K562 (cell line): ENCODE measurements around the gene DBX1. TPM values are rescaled to one million over a fixed set of nuclear protein-coding genes. Genes with fewer than 3 reads are reported as not detected.

Experiments
- BACH1 ChIP-seq: fragments of 200-800 bp; sonication (Bioruptor generic); IDR thresholded peaks from 2 replicates; pipeline ENCODE4 v1.6.1; 2016; ENCODE audit warnings: missing genetic modification characterization, missing compliant biosample characterization
- CBFA2T3 ChIP-seq: fragments of 450-650 bp; IDR thresholded peaks from 2 replicates; pipeline ENCODE4 v1.6.1; 2017
- CCAR2 ChIP-seq: fragments of 200-400 bp; formaldehyde crosslinking; IDR thresholded peaks from 2 replicates; pipeline ENCODE4 v1.6.1; 2017; ENCODE audit warnings: mild to moderate bottlenecking, low read depth, low read length
- FOXJ2 ChIP-seq: fragments of 200-800 bp; sonication (Bioruptor generic); IDR thresholded peaks from 2 replicates; pipeline ENCODE4 v1.6.1; 2016; ENCODE audit warnings: missing genetic modification characterization, missing compliant biosample characterization
- HNRNPK ChIP-seq: fragments of 200-400 bp; formaldehyde crosslinking; IDR thresholded peaks from one replicate; pipeline ENCODE4 v1.6.1; 2018; ENCODE audit warnings: mild to moderate bottlenecking, low read depth, low read length; ENCODE audit not compliant: poor library complexity, severe bottlenecking
- KLF10 ChIP-seq: fragments of 250-450 bp; sonication (Bioruptor Pico); IDR thresholded peaks from 2 replicates; pipeline ENCODE4 v1.6.1; 2021; ENCODE audit warnings: matching md5 sums
- NCOR1 ChIP-seq: fragments of 450-650 bp; IDR thresholded peaks from 2 replicates; pipeline ENCODE4 v1.6.1; 2016; ENCODE audit warnings: mild to moderate bottlenecking, moderate library complexity
- NFE2 ChIP-seq: IDR thresholded peaks from 2 replicates; pipeline ENCODE4 v1.6.1; 2014; ENCODE audit warnings: antibody characterized with exemption, low read depth
- NR1H2 ChIP-seq: sonication (generic); formaldehyde crosslinking; IDR thresholded peaks from 2 replicates; pipeline ENCODE4 v1.4.0; 2020; ENCODE audit warnings: mild to moderate bottlenecking, missing genetic modification reagents
- PHF20 ChIP-seq: fragments of 450-650 bp; IDR thresholded peaks from 2 replicates; pipeline ENCODE4 v1.6.1; 2018; ENCODE audit not compliant: partially characterized antibody
- POLR2A ChIP-seq: fragments of 450-650 bp; conservative IDR thresholded peaks from 2 replicates; pipeline ENCODE4 v1.6.1; 2016
- RFX1 ChIP-seq: fragments of 450-650 bp; IDR thresholded peaks from 2 replicates; pipeline ENCODE4 v1.6.1; 2016; ENCODE audit warnings: mild to moderate bottlenecking, moderate library complexity
- SRF ChIP-seq, 2 experiments: fragments of 250-450, 450-650 bp in 1 of 2; sonication (Bioruptor Pico) in 1 of 2; sonication (generic) in 1 of 2; formaldehyde crosslinking; IDR thresholded peaks; 2 replicates each; pipeline versions ENCODE4 v1.5.0 to v1.5.1; 2020 to 2022; ENCODE audit warnings: mild to moderate bottlenecking in 1 of 2, missing genetic modification reagents in 1 of 2
- ZNF3 ChIP-seq: fragments of 250-450 bp; sonication (Bioruptor Pico); IDR thresholded peaks from 2 replicates; pipeline ENCODE4 v1.5.0; 2021; ENCODE audit warnings: mild to moderate bottlenecking, moderate library complexity
- ZNF644 ChIP-seq: fragments of 200-800 bp; sonication (Bioruptor generic); IDR thresholded peaks from 2 replicates; pipeline ENCODE4 v1.6.1; 2016; ENCODE audit warnings: low read depth, missing genetic modification characterization, missing compliant biosample characterization
- ZNF766 ChIP-seq: fragments of 200-800 bp; sonication (Bioruptor generic); conservative IDR thresholded peaks from 2 replicates; pipeline ENCODE4 v1.6.1; 2016; ENCODE audit warnings: missing genetic modification characterization, missing compliant biosample characterization
- polyA plus RNA-seq, 8 experiments: library from polyadenylated mRNA; depleted of rRNA in 4 of 8; stranded (reverse) in 5 of 8; unstranded in 3 of 8; fragments of >200 nt; fragmentation: Nextera tagmentation in 2 of 8; fragmentation: Illumina TruSeq in 1 of 8; extraction: Ambion mirVana in 2 of 8; extraction: Trizol in 1 of 8; gene quantifications; 2 replicates each; pipeline versions ENCODE4 v1.2.1 to v1.2.3, GENCODE V29; 2011 to 2014; ENCODE audit warnings: inconsistent platforms in 1 of 8, missing spikeins in 1 of 8
- total RNA-seq, 7 experiments: library from RNA; depleted of rRNA in 6 of 7; stranded (reverse); fragments of >200 nt in 6 of 7; fragmentation: Illumina TruSeq in 2 of 7; extraction: Trizol in 2 of 7; gene quantifications; 2 replicates each; pipeline versions ENCODE4 v1.2.1 to v1.2.3, GENCODE V29; 2011 to 2021; ENCODE audit warnings: low replicate concordance in 1 of 7
- TF ChIP-seq, protein P1 (sequence below): sonication (generic); formaldehyde crosslinking; IDR thresholded peaks from 2 replicates; pipeline ENCODE4 v1.8.0; 2022; ENCODE audit warnings: missing genetic modification reagents, mild to moderate bottlenecking, moderate library complexity, borderline replicate concordance
- TF ChIP-seq, protein P2 (sequence below): IDR thresholded peaks from 2 replicates; pipeline ENCODE4 v1.6.1; 2014; ENCODE audit warnings: antibody characterized with exemption
- TF ChIP-seq, protein P3 (sequence below): sonication (generic); formaldehyde crosslinking; IDR thresholded peaks from 2 replicates; pipeline ENCODE4 v1.8.0; 2023; ENCODE audit warnings: missing genetic modification reagents, mild to moderate bottlenecking, borderline replicate concordance
- TF ChIP-seq, protein P4 (sequence below): fragments of 250-450 bp; sonication (Bioruptor Pico); IDR thresholded peaks from 2 replicates; pipeline ENCODE4 v1.4.0; 2020

Gene DBX1
- total and polyA plus RNA-seq, 9 of the 15 experiments (the other 6 are each of a cell fraction or from before 2014, with no cell fraction given): not detected

DNA sequence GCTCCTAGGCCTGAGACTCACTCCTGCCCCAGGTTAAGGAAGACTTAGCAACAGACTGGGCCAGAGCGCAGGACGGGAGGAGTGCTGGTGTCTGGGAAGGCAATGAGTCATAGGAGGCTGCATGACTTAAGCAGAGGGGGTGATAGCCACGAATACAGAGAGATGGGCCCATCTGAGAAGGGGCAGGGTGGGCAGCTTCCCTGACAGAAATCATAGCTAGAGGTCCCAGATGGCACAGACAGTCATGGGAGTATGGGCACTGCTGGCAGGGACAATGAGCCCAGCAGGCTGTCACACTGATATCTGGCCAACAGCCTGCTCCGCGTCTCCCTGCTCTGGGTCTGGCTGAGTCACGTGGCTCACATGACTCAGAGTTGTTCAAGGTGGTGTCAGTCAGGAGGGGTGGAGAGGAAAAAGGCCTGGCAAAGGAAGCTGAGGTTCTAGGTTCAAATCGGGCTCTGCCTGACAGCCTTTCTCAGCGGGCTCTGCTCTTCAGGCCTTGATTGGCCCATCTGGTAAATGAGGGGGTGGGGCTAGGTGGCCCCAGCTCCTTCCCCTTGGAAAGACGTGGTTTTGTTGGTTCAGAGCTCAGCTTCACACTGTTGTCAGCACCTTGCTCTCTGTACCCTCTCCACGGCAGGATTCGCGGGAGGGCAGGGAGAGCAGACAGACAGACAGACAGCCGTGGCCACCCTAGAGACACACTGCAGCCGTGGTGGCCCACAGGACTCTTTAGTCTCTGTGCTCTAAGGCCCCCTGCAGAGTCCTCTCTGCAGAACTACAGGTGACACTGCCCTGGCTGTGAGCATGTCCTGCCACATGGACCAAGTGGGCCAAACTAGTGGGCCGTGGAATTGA, 47.8 kb downstream of the DBX1 start (continued):
- TF ChIP-seq, protein P1, sequence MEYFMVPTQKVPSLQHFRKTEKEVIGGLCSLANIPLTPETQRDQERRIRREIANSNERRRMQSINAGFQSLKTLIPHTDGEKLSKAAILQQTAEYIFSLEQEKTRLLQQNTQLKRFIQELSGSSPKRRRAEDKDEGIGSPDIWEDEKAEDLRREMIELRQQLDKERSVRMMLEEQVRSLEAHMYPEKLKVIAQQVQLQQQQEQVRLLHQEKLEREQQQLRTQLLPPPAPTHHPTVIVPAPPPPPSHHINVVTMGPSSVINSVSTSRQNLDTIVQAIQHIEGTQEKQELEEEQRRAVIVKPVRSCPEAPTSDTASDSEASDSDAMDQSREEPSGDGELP (CRISPR knock-in tag): peak; percentile 57; the same call in 1 of the 2 replicates
- TF ChIP-seq CCAR2: no peak
- 0 out of 2 replicates have a peak, but pooled peaks have one; percentile 30 for TF ChIP-seq NCOR1
- TF ChIP-seq ZNF3 (CRISPR knock-in tag): no peak
- 0 out of 4 replicates have a peak, but pooled peaks of 1 of the 2 experiments have one; percentile 34 for TF ChIP-seq SRF (CRISPR knock-in tag; IDR thresholded peaks at IDR 0.05)
- TF ChIP-seq POLR2A: no peak
- TF ChIP-seq, protein P2, sequence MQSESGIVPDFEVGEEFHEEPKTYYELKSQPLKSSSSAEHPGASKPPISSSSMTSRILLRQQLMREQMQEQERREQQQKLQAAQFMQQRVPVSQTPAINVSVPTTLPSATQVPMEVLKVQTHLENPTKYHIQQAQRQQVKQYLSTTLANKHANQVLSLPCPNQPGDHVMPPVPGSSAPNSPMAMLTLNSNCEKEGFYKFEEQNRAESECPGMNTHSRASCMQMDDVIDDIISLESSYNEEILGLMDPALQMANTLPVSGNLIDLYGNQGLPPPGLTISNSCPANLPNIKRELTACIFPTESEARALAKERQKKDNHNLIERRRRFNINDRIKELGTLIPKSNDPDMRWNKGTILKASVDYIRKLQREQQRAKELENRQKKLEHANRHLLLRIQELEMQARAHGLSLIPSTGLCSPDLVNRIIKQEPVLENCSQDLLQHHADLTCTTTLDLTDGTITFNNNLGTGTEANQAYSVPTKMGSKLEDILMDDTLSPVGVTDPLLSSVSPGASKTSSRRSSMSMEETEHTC: 0 out of 2 replicates have a peak, but pooled peaks have one; percentile 27
- TF ChIP-seq ZNF644 (tag): peak; percentile 73
- peak; percentile 39; the same call in 1 of the 2 replicates for TF ChIP-seq CBFA2T3
- no peak for TF ChIP-seq PHF20
- no peak for TF ChIP-seq RFX1
- no peak for TF ChIP-seq KLF10 (CRISPR knock-in tag)
- peak; percentile 20; the same call in 1 of the 2 replicates for TF ChIP-seq BACH1 (tag)
- no peak for TF ChIP-seq HNRNPK
- no peak for TF ChIP-seq NR1H2 (CRISPR knock-in tag)
- peak; percentile 42; the same call in 1 of the 2 replicates for TF ChIP-seq ZNF766 (CRISPR knock-in tag)
- TF ChIP-seq, protein P3, sequence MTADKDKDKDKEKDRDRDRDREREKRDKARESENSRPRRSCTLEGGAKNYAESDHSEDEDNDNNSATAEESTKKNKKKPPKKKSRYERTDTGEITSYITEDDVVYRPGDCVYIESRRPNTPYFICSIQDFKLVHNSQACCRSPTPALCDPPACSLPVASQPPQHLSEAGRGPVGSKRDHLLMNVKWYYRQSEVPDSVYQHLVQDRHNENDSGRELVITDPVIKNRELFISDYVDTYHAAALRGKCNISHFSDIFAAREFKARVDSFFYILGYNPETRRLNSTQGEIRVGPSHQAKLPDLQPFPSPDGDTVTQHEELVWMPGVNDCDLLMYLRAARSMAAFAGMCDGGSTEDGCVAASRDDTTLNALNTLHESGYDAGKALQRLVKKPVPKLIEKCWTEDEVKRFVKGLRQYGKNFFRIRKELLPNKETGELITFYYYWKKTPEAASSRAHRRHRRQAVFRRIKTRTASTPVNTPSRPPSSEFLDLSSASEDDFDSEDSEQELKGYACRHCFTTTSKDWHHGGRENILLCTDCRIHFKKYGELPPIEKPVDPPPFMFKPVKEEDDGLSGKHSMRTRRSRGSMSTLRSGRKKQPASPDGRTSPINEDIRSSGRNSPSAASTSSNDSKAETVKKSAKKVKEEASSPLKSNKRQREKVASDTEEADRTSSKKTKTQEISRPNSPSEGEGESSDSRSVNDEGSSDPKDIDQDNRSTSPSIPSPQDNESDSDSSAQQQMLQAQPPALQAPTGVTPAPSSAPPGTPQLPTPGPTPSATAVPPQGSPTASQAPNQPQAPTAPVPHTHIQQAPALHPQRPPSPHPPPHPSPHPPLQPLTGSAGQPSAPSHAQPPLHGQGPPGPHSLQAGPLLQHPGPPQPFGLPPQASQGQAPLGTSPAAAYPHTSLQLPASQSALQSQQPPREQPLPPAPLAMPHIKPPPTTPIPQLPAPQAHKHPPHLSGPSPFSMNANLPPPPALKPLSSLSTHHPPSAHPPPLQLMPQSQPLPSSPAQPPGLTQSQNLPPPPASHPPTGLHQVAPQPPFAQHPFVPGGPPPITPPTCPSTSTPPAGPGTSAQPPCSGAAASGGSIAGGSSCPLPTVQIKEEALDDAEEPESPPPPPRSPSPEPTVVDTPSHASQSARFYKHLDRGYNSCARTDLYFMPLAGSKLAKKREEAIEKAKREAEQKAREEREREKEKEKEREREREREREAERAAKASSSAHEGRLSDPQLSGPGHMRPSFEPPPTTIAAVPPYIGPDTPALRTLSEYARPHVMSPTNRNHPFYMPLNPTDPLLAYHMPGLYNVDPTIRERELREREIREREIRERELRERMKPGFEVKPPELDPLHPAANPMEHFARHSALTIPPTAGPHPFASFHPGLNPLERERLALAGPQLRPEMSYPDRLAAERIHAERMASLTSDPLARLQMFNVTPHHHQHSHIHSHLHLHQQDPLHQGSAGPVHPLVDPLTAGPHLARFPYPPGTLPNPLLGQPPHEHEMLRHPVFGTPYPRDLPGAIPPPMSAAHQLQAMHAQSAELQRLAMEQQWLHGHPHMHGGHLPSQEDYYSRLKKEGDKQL: no peak
- TF ChIP-seq NFE2: peak; percentile 56
- TF ChIP-seq FOXJ2 (tag): no peak
- TF ChIP-seq, protein P4, sequence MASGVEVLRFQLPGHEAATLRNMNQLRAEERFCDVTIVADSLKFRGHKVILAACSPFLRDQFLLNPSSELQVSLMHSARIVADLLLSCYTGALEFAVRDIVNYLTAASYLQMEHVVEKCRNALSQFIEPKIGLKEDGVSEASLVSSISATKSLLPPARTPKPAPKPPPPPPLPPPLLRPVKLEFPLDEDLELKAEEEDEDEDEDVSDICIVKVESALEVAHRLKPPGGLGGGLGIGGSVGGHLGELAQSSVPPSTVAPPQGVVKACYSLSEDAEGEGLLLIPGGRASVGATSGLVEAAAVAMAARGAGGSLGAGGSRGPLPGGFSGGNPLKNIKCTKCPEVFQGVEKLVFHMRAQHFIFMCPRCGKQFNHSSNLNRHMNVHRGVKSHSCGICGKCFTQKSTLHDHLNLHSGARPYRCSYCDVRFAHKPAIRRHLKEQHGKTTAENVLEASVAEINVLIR (CRISPR knock-in tag): no peak
